HCT116 (cell line): ENCODE results near the gene SAP30L. TPM values are rescaled to one million over a fixed set of nuclear protein-coding genes. Genes with fewer than 3 reads are reported as not detected.

Source experiments
- ATAC-seq: fragments of 200-7000 bp; cut with Tn5 transposase; 2 replicates; pipeline ENCODE4 v1.9.1; 2020; ENCODE audit warnings: mild to moderate bottlenecking, moderate library complexity
- BruUV-seq: library from RNA; stranded (reverse); fragments of 400-500 nt; replicated peaks from 2 replicates; lab custom pipeline; 2021; lab: Mats Ljungman, UMichigan
- CTCF ChIA-PET: fragments of 300-600 bp; sonication (Branson Sonifier 250); formaldehyde crosslinking; loops from one replicate; lab custom pipeline; 2021; ENCODE audit warnings: antibody characterized with exemption; lab: Charles Lee
- POLR2A ChIA-PET: fragments of 300-600, 350-600 bp; sonication (Branson Sonifier 250); formaldehyde crosslinking; loops from one replicate; lab custom pipeline; 2021; ENCODE audit warnings: antibody characterized with exemption; lab: Charles Lee
- RAD21 ChIA-PET, 2 experiments: fragments of 300-600 bp; sonication (Branson Sonifier 250); formaldehyde crosslinking; loops; one replicate each; lab custom pipeline; 2023; ENCODE audit warnings: low total read pairs in 2 of 2; ENCODE audit not compliant: uncharacterized antibody in 2 of 2, unreplicated experiment in 2 of 2, low non-redundant PET in 1 of 2; lab: Charles Lee
- DNase-seq: peaks from one replicate; pipeline ENCODE4 v3.0.0-alpha.2; 2010; ENCODE audit warnings: low read depth, low spot score
- H2AFZ ChIP-seq: fragments of 200-600 bp; shearing (Covaris generic), sonication (generic); 2 replicates; pipeline ENCODE4 v1.6.1; 2017; ENCODE audit warnings: low read depth, mixed run types, mixed read lengths, antibody characterized with exemption, low read length; ENCODE audit not compliant: poor library complexity, severe bottlenecking
- H3K27ac ChIP-seq: 2 replicates; pipeline ENCODE4 v1.5.1; 2012; ENCODE audit warnings: low read depth, low read length
- H3K27me3 ChIP-seq: fragments of 200-600 bp; sonication (generic); 2 replicates; pipeline ENCODE4 v1.6.1; 2016; ENCODE audit warnings: mixed run types, low read length, mixed read lengths; ENCODE audit not compliant: insufficient read depth
- H3K36me3 ChIP-seq, 2 experiments: fragments of 200-500 bp in 1 of 2; fragments of 200-600 bp in 1 of 2; sonication (Bioruptor generic) in 1 of 2; sonication (generic) in 1 of 2; 2 replicates each; pipeline versions ENCODE4 v1.5.1 to v1.6.1; 2014 to 2016; ENCODE audit warnings: low read length in 2 of 2, inconsistent platforms in 1 of 2, mixed read lengths in 1 of 2, mixed run types in 1 of 2; ENCODE audit not compliant: insufficient read depth in 2 of 2, control insufficient read depth in 1 of 2
- H3K4me1 ChIP-seq, 2 experiments: fragments of 200-600 bp in 1 of 2; sonication (generic) in 1 of 2; 2 replicates each; pipeline versions ENCODE4 v1.5.1 to v1.6.1; 2012 to 2017; ENCODE audit warnings: low read length in 2 of 2, inconsistent platforms in 1 of 2, mild to moderate bottlenecking in 1 of 2, mixed read lengths in 1 of 2, mixed run types in 1 of 2, moderate library complexity in 1 of 2; ENCODE audit not compliant: insufficient read depth in 2 of 2, control insufficient read depth in 1 of 2
- H3K4me2 ChIP-seq: fragments of 200-600 bp; sonication (generic); 2 replicates; pipeline ENCODE4 v1.6.1; 2017; ENCODE audit warnings: mixed run types, low read length, mixed read lengths
- H3K4me3 ChIP-seq, 2 experiments: fragments of 200-600 bp in 1 of 2; sonication (generic) in 1 of 2; replicated peaks in 1 of 2; 2 replicates each; pipeline ENCODE4 v1.5.1; 2011 to 2016; ENCODE audit warnings: low read length in 2 of 2, control low read depth in 1 of 2, low read depth in 1 of 2, mild to moderate bottlenecking in 1 of 2, mixed read lengths in 1 of 2, mixed run types in 1 of 2
- H3K79me2 ChIP-seq: fragments of 200-600 bp; sonication (generic); 2 replicates; pipeline ENCODE4 v1.6.1; 2017; ENCODE audit warnings: mild to moderate bottlenecking, mixed run types, low read length, moderate library complexity, mixed read lengths; ENCODE audit not compliant: insufficient read depth
- H3K9ac ChIP-seq: fragments of 200-600 bp; sonication (generic); 2 replicates; pipeline ENCODE4 v1.6.1; 2016; ENCODE audit warnings: low read length, mixed read lengths
- H3K9me2 ChIP-seq: fragments of 200-600 bp; sonication (generic), shearing (Covaris generic); 2 replicates; pipeline ENCODE4 v1.6.1; 2017; ENCODE audit warnings: mixed run types, mild to moderate bottlenecking, moderate library complexity; ENCODE audit not compliant: insufficient read depth
- H3K9me3 ChIP-seq, 2 experiments: fragments of 200-500 bp in 1 of 2; fragments of 200-600 bp in 1 of 2; sonication (Bioruptor generic) in 1 of 2; sonication (generic) in 1 of 2; 2 replicates each; pipeline ENCODE4 v1.6.1; 2014 to 2017; ENCODE audit warnings: low read length in 2 of 2, mixed read lengths in 2 of 2, inconsistent platforms in 1 of 2, low read depth in 1 of 2, mild to moderate bottlenecking in 1 of 2, mixed run types in 1 of 2, moderate library complexity in 1 of 2; ENCODE audit not compliant: control insufficient read depth in 1 of 2, insufficient read depth in 1 of 2
- H4K20me1 ChIP-seq: fragments of 200-600 bp; sonication (generic), shearing (Covaris generic); 2 replicates; pipeline ENCODE4 v1.6.1; 2017; ENCODE audit warnings: mixed run types, mild to moderate bottlenecking, moderate library complexity; ENCODE audit not compliant: insufficient read depth
- CEBPB ChIP-seq: IDR thresholded peaks from 2 replicates; pipeline ENCODE4 v1.6.1; 2012; ENCODE audit warnings: low read depth
- CTCF ChIP-seq, 3 experiments: fragments of 200-600 bp in 1 of 3; sonication (generic) in 1 of 3; IDR thresholded peaks in 2 of 3; conservative IDR thresholded peaks in 1 of 3; 2 replicates each; pipeline ENCODE4 v1.5.1; 2012 to 2017; ENCODE audit warnings: low read depth in 2 of 3, low read length in 2 of 3, antibody characterized with exemption in 1 of 3, borderline replicate concordance in 1 of 3, control low read depth in 1 of 3, mild to moderate bottlenecking in 1 of 3, mixed read lengths in 1 of 3, mixed run types in 1 of 3, moderate library complexity in 1 of 3; ENCODE audit not compliant: insufficient read depth in 1 of 3
- EGR1 ChIP-seq: IDR thresholded peaks from 2 replicates; pipeline ENCODE4 v1.6.1; 2012; ENCODE audit warnings: low read depth
- ELF1 ChIP-seq: IDR thresholded peaks from 2 replicates; pipeline ENCODE4 v1.6.1; 2012; ENCODE audit warnings: low read depth, borderline replicate concordance
- EZH2 ChIP-seq: fragments of 200-600 bp; sonication (generic); IDR thresholded peaks from 2 replicates; pipeline ENCODE4 v1.6.1; 2017; ENCODE audit warnings: antibody characterized with exemption, mixed run types
- EZH2phosphoT487 ChIP-seq: fragments of 200-600 bp; IDR thresholded peaks from 2 replicates; pipeline ENCODE4 v1.6.1; 2018; ENCODE audit warnings: antibody characterized with exemption, borderline replicate concordance
- JUND ChIP-seq: IDR thresholded peaks from 2 replicates; pipeline ENCODE4 v1.6.1; 2012
- POLR2A ChIP-seq: IDR thresholded peaks from 2 replicates; pipeline ENCODE4 v1.7.0; 2011; ENCODE audit warnings: borderline replicate concordance; ENCODE audit not compliant: insufficient read depth, insufficient read length; ENCODE audit errors: extremely low read depth
- POLR2AphosphoS5 ChIP-seq: IDR thresholded peaks from 2 replicates; pipeline ENCODE4 v1.6.1; 2011; ENCODE audit warnings: mild to moderate bottlenecking, low read depth, low read length, moderate library complexity
- RAD21 ChIP-seq: IDR thresholded peaks from 2 replicates; pipeline ENCODE4 v1.6.1; 2012; ENCODE audit warnings: low read depth, mild to moderate bottlenecking
- SP1 ChIP-seq: IDR thresholded peaks from 2 replicates; pipeline ENCODE4 v1.6.1; 2012; ENCODE audit warnings: low read depth
- SRF ChIP-seq: IDR thresholded peaks from 2 replicates; pipeline ENCODE4 v1.6.1; 2012; ENCODE audit warnings: low read depth
- TCF7L2 ChIP-seq: IDR thresholded peaks from 2 replicates; pipeline ENCODE4 v1.7.0; 2011; ENCODE audit warnings: borderline replicate concordance, inconsistent platforms; ENCODE audit not compliant: insufficient read depth, insufficient read length; ENCODE audit errors: extremely low read depth
- YY1 ChIP-seq: IDR thresholded peaks from 2 replicates; pipeline ENCODE4 v1.6.1; 2011; ENCODE audit warnings: low read length, low read depth, moderate library complexity, mild to moderate bottlenecking; ENCODE audit not compliant: insufficient replicate concordance; ENCODE audit errors: extremely low read depth
- ZBTB33 ChIP-seq: IDR thresholded peaks from 2 replicates; pipeline ENCODE4 v1.6.1; 2011; ENCODE audit warnings: mild to moderate bottlenecking, low read length, moderate library complexity; ENCODE audit not compliant: insufficient replicate concordance; ENCODE audit errors: extremely low read depth
- ZFX ChIP-seq: fragments of 450-650 bp; IDR thresholded peaks from 2 replicates; pipeline ENCODE4 v1.6.1; 2017
- ZNF274 ChIP-seq: fragments of 200-500 bp; sonication (Bioruptor generic); IDR thresholded peaks from 2 replicates; pipeline ENCODE4 v1.6.1; 2014; ENCODE audit warnings: mild to moderate bottlenecking, low read depth, low read length, inconsistent platforms
- intact Hi-C: fragments of 100-400 bp; cut with micrococcal nuclease; formaldehyde crosslinking; loops from 2 replicates; pipeline ENCODE4 v1.10.0; 2022
- total RNA-seq: library from RNA; stranded (reverse); gene quantifications from one replicate; pipeline ENCODE4 v1.2.1, GENCODE V29; 2021; ENCODE audit not compliant: unreplicated experiment
- TF ChIP-seq, protein P1 (sequence below): IDR thresholded peaks from 2 replicates; pipeline ENCODE4 v1.6.1; 2012

The SAP30L gene
- total RNA-seq, 1 experiment from 2014 or later, result 25.5 TPM

GRCh38 chr5:154409230-154409840, 36.5 kb upstream of the SAP30L start:
- Histone ChIP-seq H3K9me3 (no peaks in the 10 kb centered on the region), H3K4me3 (no peak overlapping the region), H3K27me3 (no peaks in the 10 kb centered on the region), H3K4me2 (no peak overlapping the region), H3K4me1 (peaks cover 8 to 23% of the 10 kb centered on the region in 2 experiments; a peak in 3 of 4 replicates), H4K20me1 (no peaks in the 10 kb centered on the region), H3K79me2 (no peaks in the 10 kb centered on the region), H3K9me2 (no peaks in the 10 kb centered on the region), H2AFZ (no peak overlapping the region), H3K9ac (no peak overlapping the region), H3K36me3 (no peaks in the 10 kb centered on the region), H3K27ac (no peak overlapping the region)
- CTCF ChIA-PET, result interaction anchor here (1.1 kb wide), 1 partner anchor 337 kb away, joined by 3 read pairs; no protein-coding TSS in a partner anchor
- RAD21 ChIA-PET, result no interaction called here
- BruUV-seq, result no TSS peak
- no peak for ATAC-seq
- POLR2A ChIA-PET, result no interaction called here
- no peak for TF ChIP-seq CEBPB
- no peak for TF ChIP-seq ELF1
- TF ChIP-seq, protein P1, sequence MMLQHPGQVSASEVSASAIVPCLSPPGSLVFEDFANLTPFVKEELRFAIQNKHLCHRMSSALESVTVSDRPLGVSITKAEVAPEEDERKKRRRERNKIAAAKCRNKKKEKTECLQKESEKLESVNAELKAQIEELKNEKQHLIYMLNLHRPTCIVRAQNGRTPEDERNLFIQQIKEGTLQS, result no peak
- no peak for TF ChIP-seq YY1
- TF ChIP-seq ZNF274, result no peak
- no peak for TF ChIP-seq SP1
- no peak for TF ChIP-seq ZBTB33
- no peak for TF ChIP-seq RAD21
- TF ChIP-seq EZH2, result no peak
- TF ChIP-seq CTCF (IDR thresholded peaks at IDR 0.05 in 2 of 3, conservative IDR thresholded peaks at IDR 0.05 in 1 of 3; ENCODE audit: borderline replicate concordance in 1 of 3, insufficient read depth in 1 of 3, low read depth in 2 of 3, low read length in 2 of 3), result no peak
- no peak for TF ChIP-seq EGR1
- no peak for TF ChIP-seq POLR2A
- TF ChIP-seq JUND, result no peak
- TF ChIP-seq TCF7L2, result no peak
- no peak for TF ChIP-seq EZH2phosphoT487
- no peak for TF ChIP-seq ZFX
- TF ChIP-seq POLR2AphosphoS5, result no peak
- no peak for TF ChIP-seq SRF
- intact Hi-C loops, result loop anchor here (5.0 kb wide), 2 partner anchors 212 to 1877 kb away; no protein-coding TSS in a partner anchor
- DNase-seq, result no peak
